ENCODE results near the gene FRG2.

DNA sequence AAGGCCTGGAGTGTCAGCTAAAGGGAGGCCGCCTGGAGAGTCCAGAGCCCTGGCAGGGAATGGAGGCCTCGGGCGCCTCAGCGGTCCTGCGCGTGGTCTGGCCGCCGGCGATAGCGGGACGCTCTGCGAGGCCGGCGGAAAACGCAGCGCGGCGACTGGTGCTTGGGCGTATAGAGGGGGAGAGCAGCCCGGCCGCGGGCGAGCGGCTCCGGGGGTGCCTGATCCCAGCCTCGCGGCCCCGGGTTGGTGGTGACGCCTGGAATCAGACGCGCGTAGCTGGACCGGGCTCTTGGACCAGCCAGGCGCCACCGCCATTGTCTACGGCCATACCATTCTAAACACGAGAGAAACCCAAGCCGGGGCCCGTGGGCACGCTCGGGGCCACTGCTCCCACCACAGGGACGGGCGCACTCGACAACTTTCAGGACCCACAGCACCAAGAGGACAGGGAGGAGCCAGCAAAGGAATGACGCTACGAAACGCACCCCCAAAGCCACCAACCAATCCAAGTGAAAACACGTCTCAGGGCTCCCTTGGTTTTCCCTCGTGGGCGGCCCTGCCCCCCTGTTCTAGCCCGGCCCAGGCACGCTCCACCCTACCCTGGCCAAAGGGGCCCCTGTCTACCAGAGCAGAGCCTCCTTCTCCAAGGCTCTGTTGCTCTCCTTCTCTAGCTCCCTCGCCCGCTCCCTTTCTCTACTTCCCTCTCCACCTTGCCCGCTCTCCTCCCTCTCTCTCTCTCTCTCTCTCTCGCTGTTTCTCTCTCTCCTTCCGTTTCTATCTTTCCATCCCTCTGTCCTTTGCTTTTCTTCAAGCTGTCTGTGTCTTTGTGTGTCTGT is 7.8 kb downstream of the FRG2 start:
- TF ChIP-seq CTCF (IDR thresholded peaks at IDR 0.05 in 2 of 3, conservative IDR thresholded peaks at IDR 0.05 in 1 of 3; ENCODE audit: control insufficient read depth in 2 of 3, extremely low read depth in 1 of 3, insufficient read depth in 1 of 3, low read depth in 3 of 3, low read length in 3 of 3) (no peak), TAF1 (IDR thresholded peaks at IDR 0.05; ENCODE audit: borderline replicate concordance, low read depth, low read length) (no peak), EZH2 (IDR thresholded peaks at IDR 0.05; ENCODE audit: borderline replicate concordance, control insufficient read depth, low read depth, low read length) (no peak), HCFC1 (IDR thresholded peaks at IDR 0.05; ENCODE audit: low read length) (no peak), RFX5 (IDR thresholded peaks at IDR 0.05; ENCODE audit: low read depth, low read length) (no peak), SREBF2 (IDR thresholded peaks at IDR 0.05; ENCODE audit: low read length) (no peak), ZNF274 (IDR thresholded peaks at IDR 0.05; ENCODE audit: insufficient read depth, insufficient read length) (no peak), PBX3 (IDR thresholded peaks at IDR 0.05; ENCODE audit: insufficient replicate concordance, low read depth, low read length) (no peak), SIX5 (IDR thresholded peaks at IDR 0.05; ENCODE audit: low read depth, low read length, severe bottlenecking) (no peak)
